GM12875 (cell line): Measurements from ENCODE around the gene SH3PXD2A.

Experiments used
- H3K4me3 ChIP-seq: one replicate; pipeline ENCODE4 v1.5.1; 2011; ENCODE audit warnings: low read depth, low read length, control low read depth
- CTCF ChIP-seq: IDR thresholded peaks from 2 replicates; pipeline ENCODE4 v1.5.1; 2011; ENCODE audit warnings: low read depth, mild to moderate bottlenecking, control low read depth, inconsistent platforms, low read length, moderate library complexity, borderline replicate concordance; ENCODE audit not compliant: insufficient read depth

Gene SH3PXD2A

GRCh38 chr10:103718247-103718620, 137.1 kb downstream of the SH3PXD2A start:
- no peak for TF ChIP-seq CTCF
- H3K4me3 ChIP-seq: no peak overlapping the region

- no peak for TF ChIP-seq CTCF
- no peak overlapping the region for H3K4me3 ChIP-seq
Observed at GRCh38 chr10:103717341-103718246, 137.8 kb downstream of the SH3PXD2A start.

- no peak overlapping the region for H3K4me3 ChIP-seq
- TF ChIP-seq CTCF: no peak
Observed at GRCh38 chr10:103716206-103717160, 138.9 kb downstream of the SH3PXD2A start.

GRCh38 chr10:103715430-103715829, 139.9 kb downstream of the SH3PXD2A start:
- H3K4me3 ChIP-seq: no peak overlapping the region
- no peak for TF ChIP-seq CTCF

GRCh38 chr10:103714232-103714891, 141.0 kb downstream of the SH3PXD2A start:
- H3K4me3 ChIP-seq: no peak overlapping the region
- TF ChIP-seq CTCF: no peak

- TF ChIP-seq CTCF: no peak
Observed at GRCh38 chr10:103713676-103714075, 141.7 kb downstream of the SH3PXD2A start.

More at GRCh38 chr10:103713676-103714075, 141.7 kb downstream of the SH3PXD2A start:
- no peak overlapping the region for H3K4me3 ChIP-seq
